Panc1 (cell line): ENCODE results near the gene CAMKK1.

Experiments used
- POLR2AphosphoS5 ChIP-seq: IDR thresholded peaks from 2 replicates; pipeline ENCODE4 v1.6.1; 2012; ENCODE audit warnings: mild to moderate bottlenecking, low read depth, low read length, moderate library complexity
- TF ChIP-seq, protein P1 (sequence below): fragments of 450-650 bp; IDR thresholded peaks from 2 replicates; pipeline ENCODE4 v1.5.1; 2017; ENCODE audit warnings: mild to moderate bottlenecking

DNA sequence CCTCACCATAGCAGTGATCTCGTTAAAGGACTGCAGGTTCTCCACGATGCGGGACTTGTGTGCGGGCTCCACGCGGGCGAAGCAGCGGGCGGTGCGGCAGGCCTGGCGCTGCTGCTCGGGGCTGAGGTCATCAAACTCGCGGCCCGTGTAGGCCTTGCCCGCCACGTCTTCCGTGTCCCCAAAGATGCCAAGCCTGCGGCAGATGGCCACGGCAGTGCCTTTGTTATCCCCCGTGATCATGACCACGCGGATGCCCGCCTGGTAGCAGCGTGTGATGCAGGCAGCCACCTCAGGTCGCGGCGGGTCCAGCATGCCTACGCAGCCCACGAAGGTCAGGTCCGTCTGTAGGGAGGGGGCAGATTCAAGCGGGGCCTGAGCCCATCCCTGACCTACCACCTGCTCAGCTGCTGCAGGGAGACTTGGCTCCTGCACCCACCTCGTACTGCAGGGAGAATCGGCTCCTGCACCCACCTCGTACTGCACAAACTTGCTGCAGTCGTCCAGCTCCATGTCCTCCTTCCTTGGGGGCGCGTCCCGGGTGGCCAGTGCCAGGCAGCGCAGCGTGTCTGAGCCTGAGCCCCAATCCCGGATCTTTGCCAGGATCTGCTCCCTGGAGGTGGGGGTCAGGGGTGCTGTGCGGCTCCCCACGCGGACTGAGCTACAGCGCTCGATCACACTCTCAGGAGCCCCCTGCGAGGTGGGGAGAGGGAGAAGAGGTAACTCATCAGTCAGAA lies 48.3 kb upstream of the CAMKK1 start:
- TF ChIP-seq, protein P1, sequence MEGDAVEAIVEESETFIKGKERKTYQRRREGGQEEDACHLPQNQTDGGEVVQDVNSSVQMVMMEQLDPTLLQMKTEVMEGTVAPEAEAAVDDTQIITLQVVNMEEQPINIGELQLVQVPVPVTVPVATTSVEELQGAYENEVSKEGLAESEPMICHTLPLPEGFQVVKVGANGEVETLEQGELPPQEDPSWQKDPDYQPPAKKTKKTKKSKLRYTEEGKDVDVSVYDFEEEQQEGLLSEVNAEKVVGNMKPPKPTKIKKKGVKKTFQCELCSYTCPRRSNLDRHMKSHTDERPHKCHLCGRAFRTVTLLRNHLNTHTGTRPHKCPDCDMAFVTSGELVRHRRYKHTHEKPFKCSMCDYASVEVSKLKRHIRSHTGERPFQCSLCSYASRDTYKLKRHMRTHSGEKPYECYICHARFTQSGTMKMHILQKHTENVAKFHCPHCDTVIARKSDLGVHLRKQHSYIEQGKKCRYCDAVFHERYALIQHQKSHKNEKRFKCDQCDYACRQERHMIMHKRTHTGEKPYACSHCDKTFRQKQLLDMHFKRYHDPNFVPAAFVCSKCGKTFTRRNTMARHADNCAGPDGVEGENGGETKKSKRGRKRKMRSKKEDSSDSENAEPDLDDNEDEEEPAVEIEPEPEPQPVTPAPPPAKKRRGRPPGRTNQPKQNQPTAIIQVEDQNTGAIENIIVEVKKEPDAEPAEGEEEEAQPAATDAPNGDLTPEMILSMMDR, result no peak
- TF ChIP-seq POLR2AphosphoS5, result no peak
